Measurements from ENCODE around the gene PCLAF.

DNA sequence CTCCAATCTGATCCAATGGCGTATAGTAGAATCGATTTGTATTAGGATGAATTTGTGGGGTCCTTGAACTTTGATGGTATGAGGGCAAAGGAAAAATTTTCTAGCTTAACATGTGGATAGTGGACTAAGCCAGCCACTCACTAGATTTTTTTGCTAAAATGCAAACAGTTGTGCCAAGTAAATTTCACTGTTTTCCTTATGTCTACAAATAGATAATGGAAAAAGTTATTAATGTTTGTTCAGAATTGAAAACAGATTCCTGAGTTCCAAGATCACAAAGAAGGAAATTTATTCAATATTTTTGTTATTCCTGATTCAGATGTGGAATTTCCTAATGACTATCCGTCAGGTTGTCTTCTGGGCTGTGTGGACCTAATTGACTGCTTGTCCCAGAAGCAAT, 44.0 kb upstream of the PCLAF start:
- TF ChIP-seq, protein P1, sequence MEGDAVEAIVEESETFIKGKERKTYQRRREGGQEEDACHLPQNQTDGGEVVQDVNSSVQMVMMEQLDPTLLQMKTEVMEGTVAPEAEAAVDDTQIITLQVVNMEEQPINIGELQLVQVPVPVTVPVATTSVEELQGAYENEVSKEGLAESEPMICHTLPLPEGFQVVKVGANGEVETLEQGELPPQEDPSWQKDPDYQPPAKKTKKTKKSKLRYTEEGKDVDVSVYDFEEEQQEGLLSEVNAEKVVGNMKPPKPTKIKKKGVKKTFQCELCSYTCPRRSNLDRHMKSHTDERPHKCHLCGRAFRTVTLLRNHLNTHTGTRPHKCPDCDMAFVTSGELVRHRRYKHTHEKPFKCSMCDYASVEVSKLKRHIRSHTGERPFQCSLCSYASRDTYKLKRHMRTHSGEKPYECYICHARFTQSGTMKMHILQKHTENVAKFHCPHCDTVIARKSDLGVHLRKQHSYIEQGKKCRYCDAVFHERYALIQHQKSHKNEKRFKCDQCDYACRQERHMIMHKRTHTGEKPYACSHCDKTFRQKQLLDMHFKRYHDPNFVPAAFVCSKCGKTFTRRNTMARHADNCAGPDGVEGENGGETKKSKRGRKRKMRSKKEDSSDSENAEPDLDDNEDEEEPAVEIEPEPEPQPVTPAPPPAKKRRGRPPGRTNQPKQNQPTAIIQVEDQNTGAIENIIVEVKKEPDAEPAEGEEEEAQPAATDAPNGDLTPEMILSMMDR (IDR thresholded peaks at IDR 0.05; ENCODE audit: low read depth, low read length, poor library complexity, severe bottlenecking), result no peak
- TF ChIP-seq EZH2phosphoT487 (IDR thresholded peaks at IDR 0.05; ENCODE audit: borderline replicate concordance, low read length), result no peak
